Fibroblast of lung (primary cell): Measurements from ENCODE around the gene SNX13. TPM values are rescaled to one million over a fixed set of nuclear protein-coding genes. Genes with fewer than 3 reads are reported as not detected.

Experiments
- DNase-seq, 2 donors: peaks; one replicate each; pipeline versions ENCODE4 v3.0.0 to v3.0.0-alpha.2; 2010; ENCODE audit warnings: low read depth in 2 of 2
- H2AFZ ChIP-seq: 2 replicates; pipeline ENCODE4 v1.5.1; 2012; ENCODE audit warnings: low read length, control low read depth, inconsistent platforms
- H3K27ac ChIP-seq: 2 replicates; pipeline ENCODE4 v1.5.1; 2011; ENCODE audit warnings: low read length, control low read depth; ENCODE audit not compliant: insufficient read depth
- H3K27me3 ChIP-seq: 2 replicates; pipeline ENCODE4 v1.5.1; 2011; ENCODE audit warnings: mild to moderate bottlenecking, low read length; ENCODE audit not compliant: control insufficient read depth, insufficient read depth
- H3K36me3 ChIP-seq: 2 replicates; pipeline ENCODE4 v1.5.1; 2011; ENCODE audit warnings: low read length; ENCODE audit not compliant: control insufficient read depth, insufficient read depth
- H3K4me1 ChIP-seq: 2 replicates; pipeline ENCODE4 v1.5.1; 2011; ENCODE audit warnings: low read length; ENCODE audit not compliant: control insufficient read depth, insufficient read depth; ENCODE audit errors: extremely low read depth
- H3K4me2 ChIP-seq: 2 replicates; pipeline ENCODE4 v1.5.1; 2011; ENCODE audit warnings: low read length, control low read depth; ENCODE audit not compliant: insufficient read depth; ENCODE audit errors: extremely low read depth
- H3K4me3 ChIP-seq, 4 experiments: fragments of 200-600 bp in 1 of 4; sonication (generic) in 1 of 4; replicated peaks in 1 of 4; 2 replicates each; pipeline ENCODE4 v1.5.1; 2011 to 2016; ENCODE audit warnings: low read length in 4 of 4, low read depth in 3 of 4, mild to moderate bottlenecking in 3 of 4, control low read depth in 2 of 4, inconsistent platforms in 1 of 4, mixed read lengths in 1 of 4; ENCODE audit not compliant: insufficient read depth in 1 of 4; ENCODE audit errors: control extremely low read depth in 1 of 4
- H3K79me2 ChIP-seq: 2 replicates; pipeline ENCODE4 v1.5.1; 2012; ENCODE audit warnings: mild to moderate bottlenecking, low read length, inconsistent platforms; ENCODE audit not compliant: control insufficient read depth, insufficient read depth
- H3K9ac ChIP-seq: 2 replicates; pipeline ENCODE4 v1.5.1; 2011; ENCODE audit warnings: mild to moderate bottlenecking, low read length, control low read depth; ENCODE audit not compliant: insufficient read depth
- H3K9me3 ChIP-seq: 2 replicates; pipeline ENCODE4 v1.5.1; 2012; ENCODE audit warnings: low read depth, low read length; ENCODE audit not compliant: control insufficient read depth, insufficient read depth
- H4K20me1 ChIP-seq: 2 replicates; pipeline ENCODE4 v1.5.1; 2011; ENCODE audit warnings: low read length; ENCODE audit not compliant: control insufficient read depth, insufficient read depth; ENCODE audit errors: extremely low read depth
- CTCF ChIP-seq, 2 donors: IDR thresholded peaks in 1 of 2; conservative IDR thresholded peaks in 1 of 2; 1 replicate in 1 of 2; 2 replicates in 1 of 2; pipeline ENCODE4 v1.5.1; 2011 to 2012; ENCODE audit warnings: low read length in 2 of 2, control low read depth in 1 of 2, inconsistent platforms in 1 of 2, low read depth in 1 of 2, mild to moderate bottlenecking in 1 of 2
- EZH2 ChIP-seq: IDR thresholded peaks from 2 replicates; pipeline ENCODE4 v1.5.1; 2012; ENCODE audit warnings: low read length, control low read depth, mild to moderate bottlenecking; ENCODE audit errors: missing control alignments
- polyA plus RNA-seq, 2 donors: library from polyadenylated mRNA; depleted of rRNA in 1 of 2; stranded (reverse) in 1 of 2; unstranded in 1 of 2; fragments of >200 nt; gene quantifications; 2 replicates each; pipeline ENCODE4 v1.2.1, GENCODE V29; 2011 to 2012; ENCODE audit warnings: missing spikeins in 1 of 2
- total RNA-seq: library from RNA; depleted of rRNA; stranded (reverse); fragments of >200 nt; gene quantifications from 2 replicates; pipeline ENCODE4 v1.2.1, GENCODE V29; 2014

SNX13 gene
- total and polyA plus RNA-seq, 2 donors (not counting 1 experiment from before 2014, with no cell fraction given): 36.0 to 42.9 TPM

- Histone ChIP-seq H3K27ac (no peak overlapping the region), H3K4me1 (no peaks in the 10 kb centered on the region), H3K9me3 (no peaks in the 10 kb centered on the region), H3K27me3 (no peaks in the 10 kb centered on the region), H3K4me3 (no peak overlapping the region), H2AFZ (no peak overlapping the region), H3K9ac (no peak overlapping the region), H3K36me3 (no peaks in the 10 kb centered on the region), H4K20me1 (no peaks in the 10 kb centered on the region), H3K79me2 (peaks cover 5% of the 10 kb centered on the region), H3K4me2 (no peak overlapping the region)
- TF ChIP-seq EZH2 (no peak), CTCF (conservative IDR thresholded peaks at IDR 0.05 in 1 of 2, IDR thresholded peaks at IDR 0.05 in 1 of 2; ENCODE audit: low read depth in 1 of 2, low read length in 2 of 2) (peak in 1 of 2 donors; percentile 6)
- DNase-seq: no peak
Observed at GRCh38 chr7:17944720-17945119, 4.4 kb upstream of the SNX13 start.

GRCh38 chr7:17943006-17943405, 2.7 kb upstream of the SNX13 start:
- Histone ChIP-seq H3K36me3 (no peaks in the 10 kb centered on the region), H3K79me2 (peaks cover 22% of the 10 kb centered on the region), H3K27ac (no peak overlapping the region), H3K4me2 (no peak overlapping the region), H3K9me3 (no peaks in the 10 kb centered on the region), H3K27me3 (no peaks in the 10 kb centered on the region), H3K4me3 (no peak overlapping the region), H4K20me1 (no peaks in the 10 kb centered on the region), H2AFZ (no peak overlapping the region), H3K9ac (no peak overlapping the region), H3K4me1 (no peaks in the 10 kb centered on the region)
- DNase-seq: no peak
- TF ChIP-seq EZH2: no peak
- TF ChIP-seq CTCF (conservative IDR thresholded peaks at IDR 0.05 in 1 of 2, IDR thresholded peaks at IDR 0.05 in 1 of 2; ENCODE audit: low read depth in 1 of 2, low read length in 2 of 2): no peak

GRCh38 chr7:17942231-17942630, 1.9 kb upstream of the SNX13 start:
- H3K4me1 ChIP-seq: no peaks in the 10 kb centered on the region
- peaks cover 28% of the 10 kb centered on the region for H3K79me2 ChIP-seq
- H3K27ac ChIP-seq: no peak overlapping the region
- H3K36me3 ChIP-seq: no peaks in the 10 kb centered on the region
- peaks cover 2% of the 10 kb centered on the region for H4K20me1 ChIP-seq
- TF ChIP-seq CTCF (conservative IDR thresholded peaks at IDR 0.05 in 1 of 2, IDR thresholded peaks at IDR 0.05 in 1 of 2; ENCODE audit: low read depth in 1 of 2, low read length in 2 of 2) (no peak), EZH2 (no peak)
- no peaks in the 10 kb centered on the region for H3K9me3 ChIP-seq
- H2AFZ ChIP-seq: no peak overlapping the region
- H3K9ac ChIP-seq: no peak overlapping the region
- no peak overlapping the region for H3K4me3 ChIP-seq
- no peaks in the 10 kb centered on the region for H3K27me3 ChIP-seq
- no peak for DNase-seq
- H3K4me2 ChIP-seq: no peak overlapping the region
